ENCODE measurements around the gene CCDC88C.

Gene CCDC88C

DNA sequence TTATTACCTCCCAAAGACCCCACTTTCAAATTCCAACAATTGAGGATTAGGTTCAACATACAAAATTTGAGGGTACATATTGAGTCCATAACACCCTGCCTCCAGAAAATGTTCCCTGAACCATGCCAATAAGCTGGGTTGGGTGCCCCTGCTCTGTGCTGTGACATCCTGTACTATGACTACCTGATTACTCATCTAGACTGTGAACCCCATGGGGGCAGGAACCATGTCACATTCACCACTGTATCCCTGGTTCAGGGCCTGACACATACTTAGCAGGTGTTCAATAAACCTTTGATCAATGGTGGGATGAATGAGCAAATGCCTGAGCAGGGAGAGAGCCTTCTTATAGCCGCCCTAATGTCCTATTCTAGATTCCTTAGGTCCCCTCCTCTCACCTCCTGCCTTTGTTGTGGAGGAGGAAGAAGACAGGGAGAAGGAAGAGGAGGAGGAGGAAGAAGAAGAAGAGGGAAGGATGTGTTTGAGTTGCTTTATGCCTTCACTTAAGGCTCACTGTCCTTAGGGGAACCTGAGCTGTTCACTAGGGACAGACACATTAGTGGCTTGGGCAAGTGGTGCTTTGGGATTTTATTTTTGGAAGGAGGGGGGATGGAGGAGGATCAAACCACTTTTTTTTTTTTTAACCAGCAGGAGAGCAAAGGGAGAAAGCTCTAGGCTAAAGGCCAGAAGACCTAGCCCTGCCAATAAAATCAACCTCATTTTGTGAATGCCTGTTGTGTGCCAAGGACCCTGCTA is 194.4 kb downstream of the CCDC88C start:
- no peak for DNase-seq
- Histone ChIP-seq H3K4ac (ENCODE audit: low read depth in 1 of 2, low read length in 2 of 2) (no peak overlapping the region), H3K9me3 (ENCODE audit: control insufficient read depth, low read length) (no peaks in the 10 kb centered on the region), H2BK5ac (ENCODE audit: low read depth, low read length, poor library complexity, severe bottlenecking) (no peak overlapping the region), H3K4me2 (ENCODE audit: low read length, poor library complexity, severe bottlenecking) (no peak overlapping the region), H2BK15ac (ENCODE audit: low read depth, poor library complexity, severe bottlenecking) (no peak overlapping the region), H3K4me3 (ENCODE audit: insufficient read depth in 1 of 2, low read depth in 1 of 2, low read length in 2 of 2) (no peak overlapping the region), H3K27ac (ENCODE audit: low read length, poor library complexity, severe bottlenecking) (no peak overlapping the region), H2AFZ (ENCODE audit: low read depth, low read length) (no peak overlapping the region), H2BK120ac (ENCODE audit: low read depth, low read length) (no peak overlapping the region), H3K9ac (ENCODE audit: low read length) (no peak overlapping the region), H3K36me3 (ENCODE audit: control insufficient read depth in 1 of 2, insufficient read depth in 2 of 2, low read depth in 1 of 2, low read length in 2 of 2) (peaks cover 14 to 59% of the 10 kb centered on the region in 2 experiments), H3K27me3 (ENCODE audit: control insufficient read depth in 1 of 2, insufficient read depth in 1 of 2, low read length in 2 of 2) (no peaks in the 10 kb centered on the region), H2AK5ac (ENCODE audit: low read length, severe bottlenecking) (no peak overlapping the region), H4K8ac (ENCODE audit: low read length) (no peak overlapping the region), H3K79me1 (replicated peaks; ENCODE audit: low read length, poor library complexity, severe bottlenecking) (no peaks in the 10 kb centered on the region), H3K4me1 (ENCODE audit: control insufficient read depth, insufficient read depth, low read depth, low read length) (peaks cover 14% of the 10 kb centered on the region), H4K91ac (ENCODE audit: low read length) (no peak overlapping the region), H3K14ac (ENCODE audit: low read length in 2 of 2) (no peak overlapping the region), H3K23ac (ENCODE audit: low read length in 2 of 2) (no peak overlapping the region), H2BK12ac (ENCODE audit: low read length in 2 of 2) (no peak overlapping the region), H3K18ac (ENCODE audit: low read depth in 1 of 2, low read length in 2 of 2) (no peak overlapping the region)
- WGBS, result no CpG with 5 or more reads among the region's 1 CpG

All from mesenchymal stem cell (in vitro differentiated cells and primary cell).